H9 (cell line): ENCODE data around the gene RGS9. TPM values are rescaled to one million over a fixed set of nuclear protein-coding genes. Genes with fewer than 3 reads are reported as not detected.

Source experiments
- DNase-seq: peaks from one replicate; pipeline ENCODE4 v3.0.0-alpha.2; 2017
- H2AFZ ChIP-seq: one replicate; pipeline ENCODE4 v1.6.1; 2013; ENCODE audit warnings: mild to moderate bottlenecking, low read length, control low read depth, moderate library complexity
- H2AK5ac ChIP-seq: 2 replicates; pipeline ENCODE4 v1.6.1; 2013; ENCODE audit warnings: low read length, control low read depth, mixed read lengths; ENCODE audit not compliant: insufficient read length
- H2BK120ac ChIP-seq: one replicate; pipeline ENCODE4 v1.6.1; 2013; ENCODE audit warnings: low read depth, mild to moderate bottlenecking, low read length, control low read depth, inconsistent platforms; ENCODE audit not compliant: poor library complexity, severe bottlenecking
- H2BK12ac ChIP-seq: 2 replicates; pipeline ENCODE4 v1.6.1; 2013; ENCODE audit warnings: low read length, control low read depth, mixed read lengths, low read depth; ENCODE audit not compliant: insufficient read length
- H2BK15ac ChIP-seq: 2 replicates; pipeline ENCODE4 v1.6.1; 2013; ENCODE audit warnings: low read depth, low read length, control low read depth
- H2BK20ac ChIP-seq: one replicate; pipeline ENCODE4 v1.6.1; 2013; ENCODE audit warnings: low read depth, mild to moderate bottlenecking, low read length, control low read depth, inconsistent platforms; ENCODE audit not compliant: poor library complexity, severe bottlenecking
- H2BK5ac ChIP-seq: 2 replicates; pipeline ENCODE4 v1.6.1; 2013; ENCODE audit warnings: low read length, control low read depth, mixed read lengths; ENCODE audit not compliant: insufficient read length
- H3K14ac ChIP-seq: 2 replicates; pipeline ENCODE4 v1.6.1; 2013; ENCODE audit warnings: low read length, control low read depth; ENCODE audit not compliant: insufficient read depth
- H3K18ac ChIP-seq: 2 replicates; pipeline ENCODE4 v1.6.1; 2013; ENCODE audit warnings: low read depth, mild to moderate bottlenecking, mixed read lengths, low read length, control low read depth; ENCODE audit not compliant: insufficient read length
- H3K23ac ChIP-seq: 2 replicates; pipeline ENCODE4 v1.6.1; 2013; ENCODE audit warnings: low read length, control low read depth, mixed read lengths, low read depth; ENCODE audit not compliant: insufficient read length
- H3K23me2 ChIP-seq: 2 replicates; pipeline ENCODE4 v1.6.1; 2013; ENCODE audit warnings: low read depth, mild to moderate bottlenecking, mixed read lengths, low read length, control low read depth; ENCODE audit not compliant: insufficient read length, poor library complexity, severe bottlenecking
- H3K27ac ChIP-seq: 2 replicates; pipeline ENCODE4 v1.5.1; 2013; ENCODE audit warnings: low read length, control low read depth, mixed read lengths, low read depth; ENCODE audit not compliant: insufficient read length
- H3K27me3 ChIP-seq: 2 replicates; pipeline ENCODE4 v1.6.1; 2013; ENCODE audit warnings: low read length, control low read depth, inconsistent platforms; ENCODE audit not compliant: insufficient read depth
- H3K4ac ChIP-seq: 2 replicates; pipeline ENCODE4 v1.6.1; 2013; ENCODE audit warnings: low read depth, mild to moderate bottlenecking, control low read depth, inconsistent platforms, low read length, moderate library complexity
- H3K4me1 ChIP-seq: 2 replicates; pipeline ENCODE4 v1.6.1; 2013; ENCODE audit warnings: low read length, control low read depth, inconsistent platforms; ENCODE audit not compliant: insufficient read depth
- H3K4me2 ChIP-seq: 2 replicates; pipeline ENCODE4 v1.6.1; 2013; ENCODE audit warnings: low read length, control low read depth, mixed read lengths; ENCODE audit not compliant: insufficient read length, insufficient read depth
- H3K56ac ChIP-seq: 2 replicates; pipeline ENCODE4 v1.6.1; 2013; ENCODE audit warnings: low read depth, mild to moderate bottlenecking, mixed read lengths, low read length, control low read depth; ENCODE audit not compliant: insufficient read length
- H3K79me1 ChIP-seq: 2 replicates; pipeline ENCODE4 v1.6.1; 2013; ENCODE audit warnings: low read depth, mild to moderate bottlenecking, moderate library complexity, low read length, control low read depth, inconsistent platforms; ENCODE audit not compliant: insufficient read depth, poor library complexity, severe bottlenecking
- H3K79me2 ChIP-seq: 2 replicates; pipeline ENCODE4 v1.6.1; 2013; ENCODE audit warnings: low read length, control low read depth, inconsistent platforms; ENCODE audit not compliant: insufficient read depth
- H3K9ac ChIP-seq: 2 replicates; pipeline ENCODE4 v1.6.1; 2013; ENCODE audit warnings: low read length, control low read depth, mixed read lengths; ENCODE audit not compliant: insufficient read length; ENCODE audit errors: extremely low read depth
- H3K9me3 ChIP-seq: one replicate; pipeline ENCODE4 v1.6.1; 2013; ENCODE audit warnings: low read depth, low read length, inconsistent platforms; ENCODE audit not compliant: control insufficient read depth
- H3T11ph ChIP-seq: one replicate; pipeline ENCODE4 v1.6.1; 2013; ENCODE audit warnings: mild to moderate bottlenecking, low read length, control low read depth, inconsistent platforms
- H4K20me1 ChIP-seq: one replicate; pipeline ENCODE4 v1.6.1; 2013; ENCODE audit not compliant: control insufficient read depth, insufficient read length, insufficient read depth
- H4K5ac ChIP-seq: 2 replicates; pipeline ENCODE4 v1.6.1; 2013; ENCODE audit warnings: low read depth, mild to moderate bottlenecking, mixed read lengths, low read length, control low read depth; ENCODE audit not compliant: insufficient read length
- H4K8ac ChIP-seq: replicated peaks from 2 replicates; pipeline ENCODE4 v1.6.1; 2013; ENCODE audit warnings: low read length, control low read depth, mixed read lengths, low read depth; ENCODE audit not compliant: insufficient read length
- H4K91ac ChIP-seq: 2 replicates; pipeline ENCODE4 v1.6.1; 2013; ENCODE audit warnings: low read depth, mild to moderate bottlenecking, moderate library complexity, mixed read lengths, low read length, control low read depth; ENCODE audit not compliant: insufficient read length
- H3K27ac Mint-ChIP-seq, 3 experiments: 2 replicates in 2 of 3; 3 replicates in 1 of 3; pipeline ENCODE4 v1.8.0; 2020 to 2021; ENCODE audit warnings: mixed read lengths in 3 of 3, mild to moderate bottlenecking in 1 of 3, moderate library complexity in 1 of 3
- H3K27me3 Mint-ChIP-seq: 2 replicates; pipeline ENCODE4 v1.8.0; 2021; ENCODE audit warnings: low read depth, mild to moderate bottlenecking, moderate library complexity, mixed read lengths
- H3K36me3 Mint-ChIP-seq, 3 experiments: 2 replicates in 2 of 3; 3 replicates in 1 of 3; pipeline ENCODE4 v1.8.0; 2020 to 2021; ENCODE audit warnings: low read depth in 3 of 3, mixed read lengths in 3 of 3; ENCODE audit not compliant: insufficient read depth in 1 of 3
- H3K4me1 Mint-ChIP-seq, 2 experiments: 2 replicates each; pipeline ENCODE4 v1.8.0; 2020; ENCODE audit warnings: mixed read lengths in 2 of 2
- H3K4me3 Mint-ChIP-seq, 2 experiments: 2 replicates in 1 of 2; 3 replicates in 1 of 2; pipeline ENCODE4 v1.8.0; 2020 to 2021; ENCODE audit warnings: mild to moderate bottlenecking in 2 of 2, mixed read lengths in 2 of 2, moderate library complexity in 1 of 2
- H3K9me3 Mint-ChIP-seq, 2 experiments: 2 replicates in 1 of 2; 3 replicates in 1 of 2; pipeline ENCODE4 v1.8.0; 2020; ENCODE audit warnings: mild to moderate bottlenecking in 2 of 2, mixed read lengths in 2 of 2, moderate library complexity in 1 of 2
- CTCF ChIP-seq: fragments of 200-600 bp; sonication (generic); conservative IDR thresholded peaks from 3 replicates; pipeline ENCODE4 v1.8.0; 2021; ENCODE audit warnings: antibody characterized with exemption, mild to moderate bottlenecking
- WGBS: extraction: QIAGEN DNeasy Blood & Tissue Kit; methylation state at CpG from one replicate; pipeline ENCODE4 v1.1.7; 2013; ENCODE audit warnings: missing lambda C conversion rate, low lambda C conversion rate, mixed read lengths; ENCODE audit not compliant: insufficient read length; ENCODE audit errors: extremely low coverage; 5-methylcytosine and 5-hydroxymethylcytosine counted together
- total RNA-seq: library from RNA; stranded (reverse); gene quantifications from 2 replicates; pipeline ENCODE4 v1.2.1, GENCODE V29; 2021

RGS9 gene
- total RNA-seq, 1 experiment from 2014 or later, result 12.0 TPM

- H3K4me1 Mint-ChIP-seq, result peaks cover 9 to 11% of the 10 kb centered on the region in 2 experiments; a peak in 1 of 4 replicates
- no CpG with 5 or more reads among the region's 2 CpGs for WGBS
- no peaks in the 10 kb centered on the region for H3K4me1 ChIP-seq
Measured at GRCh38 chr17:65235284-65235683, 98.1 kb downstream of the RGS9 start.

More at GRCh38 chr17:65235284-65235683, 98.1 kb downstream of the RGS9 start:
- no peak overlapping the region for H2BK120ac ChIP-seq
- no peaks in the 10 kb centered on the region for H3K23me2 ChIP-seq
- no peaks in the 10 kb centered on the region for H3K27me3 ChIP-seq
- H3K9me3 ChIP-seq, result no peaks in the 10 kb centered on the region
- no peak overlapping the region for H2AFZ ChIP-seq
- Mint-ChIP-seq H3K9me3 (peaks cover 7 to 10% of the 10 kb centered on the region in 2 experiments; a peak in 4 of 5 replicates), H3K4me3 (no peak overlapping the region), H3K27ac (no peak overlapping the region), H3K36me3 (peaks cover 0 to 3% (median 2%) of the 10 kb centered on the region in 3 experiments; a peak in 1 of 7 replicates), H3K27me3 (no peaks in the 10 kb centered on the region)
- no peaks in the 10 kb centered on the region for H3K79me1 ChIP-seq
- no peak overlapping the region for H4K5ac ChIP-seq
- H4K20me1 ChIP-seq, result no peaks in the 10 kb centered on the region
- no peak overlapping the region for H3K14ac ChIP-seq
- H3K27ac ChIP-seq, result no peak overlapping the region
- H2BK15ac ChIP-seq, result no peak overlapping the region
- H3K9ac ChIP-seq, result no peak overlapping the region
- no peak for TF ChIP-seq CTCF
- no peak overlapping the region for H2BK5ac ChIP-seq
- no peak overlapping the region for H3K4ac ChIP-seq
- no peak overlapping the region for H3T11ph ChIP-seq
- H3K23ac ChIP-seq, result no peak overlapping the region
- no peaks in the 10 kb centered on the region for H3K79me2 ChIP-seq
- no peak overlapping the region for H2AK5ac ChIP-seq
- H2BK12ac ChIP-seq, result no peak overlapping the region
- DNase-seq, result no peak
- no peak overlapping the region for H4K91ac ChIP-seq
- H3K18ac ChIP-seq, result no peak overlapping the region
- H3K4me2 ChIP-seq, result no peak overlapping the region
- H3K56ac ChIP-seq, result no peak overlapping the region
- H2BK20ac ChIP-seq, result no peak overlapping the region
- H4K8ac ChIP-seq, result no peak overlapping the region
